Neural cell (in vitro differentiated cells): Measurements from ENCODE around the gene EMC10. TPM values are rescaled to one million over a fixed set of nuclear protein-coding genes. Genes with fewer than 3 reads are reported as not detected.

Experiments used
- H2AFZ ChIP-seq: fragments of 200-600, 300-800 bp; sonication (generic), shearing (Covaris generic); 2 replicates; pipeline ENCODE4 v1.6.0; 2014; ENCODE audit warnings: low read depth, mild to moderate bottlenecking, antibody characterized with exemption, low read length, moderate library complexity
- H3F3A ChIP-seq: fragments of 200-600 bp; shearing (Covaris generic); 2 replicates; pipeline ENCODE4 v1.6.1; 2016; ENCODE audit warnings: mild to moderate bottlenecking, moderate library complexity, mixed read lengths, antibody characterized with exemption, low read length; ENCODE audit not compliant: insufficient read depth, poor library complexity, severe bottlenecking
- H3K27ac ChIP-seq: fragments of 200-600, 300-800 bp; sonication (generic), shearing (Covaris generic); 2 replicates; pipeline ENCODE4 v1.5.1; 2014; ENCODE audit warnings: mild to moderate bottlenecking, low read length, moderate library complexity
- H3K27me3 ChIP-seq: fragments of 300-800, 200-600 bp; sonication (generic), shearing (Covaris generic); 2 replicates; pipeline ENCODE4 v1.6.0; 2014; ENCODE audit warnings: mild to moderate bottlenecking, low read depth, low read length, moderate library complexity; ENCODE audit not compliant: insufficient read depth
- H3K36me3 ChIP-seq: fragments of 300-800, 200-600 bp; sonication (generic), shearing (Covaris generic); 2 replicates; pipeline ENCODE4 v1.5.1; 2014; ENCODE audit warnings: mild to moderate bottlenecking, antibody characterized with exemption, low read length, moderate library complexity; ENCODE audit not compliant: insufficient read depth
- H3K4me2 ChIP-seq: fragments of 300-800, 200-600 bp; sonication (generic), shearing (Covaris generic); 2 replicates; pipeline ENCODE4 v1.6.0; 2014; ENCODE audit warnings: mild to moderate bottlenecking, low read length
- H3K4me3 ChIP-seq: fragments of 300-800, 200-600 bp; sonication (generic), shearing (Covaris generic); 2 replicates; pipeline ENCODE4 v1.5.1; 2014; ENCODE audit warnings: mild to moderate bottlenecking, low read length, moderate library complexity
- H3K79me2 ChIP-seq: fragments of 200-600 bp; shearing (Covaris generic); replicated peaks from 2 replicates; pipeline ENCODE4 v1.6.0; 2014; ENCODE audit warnings: mild to moderate bottlenecking, low read length, moderate library complexity; ENCODE audit not compliant: insufficient read depth
- H3K9ac ChIP-seq: fragments of 300-800, 200-600 bp; sonication (generic), shearing (Covaris generic); 2 replicates; pipeline ENCODE4 v1.6.1; 2016; ENCODE audit warnings: mild to moderate bottlenecking, low read length, mixed read lengths
- H3K9me2 ChIP-seq: fragments of 200-600 bp; shearing (Covaris generic); 2 replicates; pipeline ENCODE4 v1.6.1; 2016; ENCODE audit warnings: mild to moderate bottlenecking, low read length, mixed read lengths; ENCODE audit not compliant: insufficient read depth
- H3K9me3 ChIP-seq: fragments of 200-600, 300-800 bp; sonication (generic), shearing (Covaris generic); 2 replicates; pipeline ENCODE4 v1.6.1; 2016; ENCODE audit warnings: mild to moderate bottlenecking, mixed run types, low read length, moderate library complexity, mixed read lengths
- H4K20me1 ChIP-seq: fragments of 200-600 bp; shearing (Covaris generic); 2 replicates; pipeline ENCODE4 v1.6.1; 2016; ENCODE audit warnings: mild to moderate bottlenecking, mixed run types; ENCODE audit not compliant: insufficient read depth
- CTCF ChIP-seq: fragments of 450-650 bp; IDR thresholded peaks from 2 replicates; pipeline ENCODE4 v1.5.1; 2014; ENCODE audit warnings: antibody characterized with exemption, mild to moderate bottlenecking, moderate library complexity; ENCODE audit not compliant: poor library complexity, severe bottlenecking
- EP300 ChIP-seq: fragments of 450-650 bp; conservative IDR thresholded peaks from 2 replicates; pipeline ENCODE4 v1.6.1; 2014; ENCODE audit warnings: antibody characterized with exemption, mild to moderate bottlenecking, moderate library complexity; ENCODE audit not compliant: poor library complexity, severe bottlenecking
- EZH2 ChIP-seq: fragments of 200-600, 300-800 bp; shearing (Covaris generic), sonication (generic); IDR thresholded peaks from 2 replicates; pipeline ENCODE4 v1.6.1; 2014; ENCODE audit warnings: antibody characterized with exemption, low read length, borderline replicate concordance, mild to moderate bottlenecking; ENCODE audit not compliant: insufficient read depth, poor library complexity, severe bottlenecking
- MXI1 ChIP-seq: fragments of 450-650 bp; conservative IDR thresholded peaks from 2 replicates; pipeline ENCODE4 v1.6.1; 2014; ENCODE audit warnings: antibody characterized with exemption, mild to moderate bottlenecking; ENCODE audit not compliant: poor library complexity, severe bottlenecking
- POLR2AphosphoS5 ChIP-seq: IDR thresholded peaks from 2 replicates; pipeline ENCODE4 v1.6.1; 2012
- RAD21 ChIP-seq: fragments of 450-650 bp; conservative IDR thresholded peaks from 2 replicates; pipeline ENCODE4 v1.6.1; 2014; ENCODE audit warnings: antibody characterized with exemption, mild to moderate bottlenecking, moderate library complexity
- REST ChIP-seq: IDR thresholded peaks from 2 replicates; pipeline ENCODE4 v1.6.1; 2012; ENCODE audit warnings: borderline replicate concordance
- SMC3 ChIP-seq: fragments of 450-650 bp; conservative IDR thresholded peaks from 2 replicates; pipeline ENCODE4 v1.6.1; 2014; ENCODE audit warnings: antibody characterized with exemption, mild to moderate bottlenecking, moderate library complexity; ENCODE audit not compliant: poor library complexity
- TAF1 ChIP-seq: IDR thresholded peaks from 2 replicates; pipeline ENCODE4 v1.6.1; 2012; ENCODE audit warnings: low read depth
- polyA plus RNA-seq: library from polyadenylated mRNA; depleted of rRNA; stranded (reverse); fragments of >200 nt; gene quantifications from 2 replicates; pipeline ENCODE4 v1.2.3, GENCODE V29; 2014

The EMC10 gene
- polyA plus RNA-seq, 1 donor from 2014 or later, result 233 TPM

DNA sequence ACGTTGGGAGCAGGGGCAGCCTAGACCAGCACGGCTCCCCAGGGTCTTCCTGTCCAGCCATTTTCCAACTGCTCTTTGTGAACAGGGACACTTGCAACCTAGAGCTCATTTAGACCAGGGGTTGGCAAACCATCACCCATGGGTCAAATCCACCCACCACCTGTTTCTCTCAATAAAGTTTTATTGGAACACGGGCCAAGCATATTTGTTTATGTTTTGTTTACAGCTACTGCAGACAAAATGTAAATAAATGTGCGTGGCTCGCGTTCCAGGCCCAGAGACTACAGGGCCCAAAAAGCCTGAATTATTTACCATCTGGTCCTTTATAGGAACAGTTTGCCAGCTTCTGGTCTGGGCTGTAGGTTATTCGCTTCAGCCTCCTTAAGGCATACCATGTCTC, 13.3 kb upstream of the EMC10 start:
- Histone ChIP-seq H3K4me3 (no peak overlapping the region), H3F3A (no peaks in the 10 kb centered on the region), H2AFZ (no peak overlapping the region), H3K4me2 (no peak overlapping the region), H3K9me3 (no peaks in the 10 kb centered on the region), H3K36me3 (no peaks in the 10 kb centered on the region), H3K79me2 (no peaks in the 10 kb centered on the region), H3K27ac (no peak overlapping the region), H3K27me3 (no peaks in the 10 kb centered on the region), H3K9ac (no peak overlapping the region), H4K20me1 (no peaks in the 10 kb centered on the region), H3K9me2 (no peaks in the 10 kb centered on the region)
- TF ChIP-seq EP300, result no peak

- no peak overlapping the region for H3K4me2 ChIP-seq
- H3K4me3 ChIP-seq, result no peak overlapping the region
- H3K9me3 ChIP-seq, result no peaks in the 10 kb centered on the region
- no peaks in the 10 kb centered on the region for H4K20me1 ChIP-seq
- no peak for TF ChIP-seq EZH2
- TF ChIP-seq POLR2AphosphoS5, result no peak
- no peak for TF ChIP-seq CTCF
- no peak for TF ChIP-seq REST
- no peak for TF ChIP-seq EP300
- TF ChIP-seq TAF1, result no peak
- TF ChIP-seq MXI1, result no peak
- TF ChIP-seq SMC3, result no peak
- TF ChIP-seq RAD21, result no peak
- no peak overlapping the region for H3K9ac ChIP-seq
- H2AFZ ChIP-seq, result no peak overlapping the region
- no peaks in the 10 kb centered on the region for H3K79me2 ChIP-seq
- no peaks in the 10 kb centered on the region for H3K9me2 ChIP-seq
- H3K27ac ChIP-seq, result no peak overlapping the region
- no peaks in the 10 kb centered on the region for H3K36me3 ChIP-seq
- no peaks in the 10 kb centered on the region for H3K27me3 ChIP-seq
- no peaks in the 10 kb centered on the region for H3F3A ChIP-seq
Observed at GRCh38 chr19:50464348-50464747, 12.0 kb upstream of the EMC10 start.

DNA sequence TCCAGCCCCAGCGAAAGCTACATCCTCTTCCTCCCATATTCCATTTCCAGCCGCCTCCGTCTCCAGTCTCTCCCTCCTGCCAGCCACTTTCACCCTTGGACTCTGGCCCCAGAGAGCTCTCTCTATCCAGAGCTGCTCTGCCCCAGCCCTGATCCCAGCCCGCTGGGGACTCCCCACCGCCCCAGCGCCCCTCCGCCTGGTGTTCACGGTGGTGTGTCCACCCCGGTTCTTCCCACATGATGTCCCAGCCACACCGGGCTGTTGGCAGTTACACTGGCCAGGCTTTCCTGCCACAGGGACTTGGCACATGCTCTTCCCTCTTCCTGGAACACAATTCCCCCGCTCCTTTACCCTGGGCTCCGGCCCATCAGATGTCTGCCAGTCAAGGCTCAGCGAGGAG, 11.3 kb upstream of the EMC10 start:
- Histone ChIP-seq H2AFZ (no peak overlapping the region), H3K79me2 (no peaks in the 10 kb centered on the region), H3K4me3 (no peak overlapping the region), H3K27ac (no peak overlapping the region), H3K27me3 (no peaks in the 10 kb centered on the region), H3F3A (no peaks in the 10 kb centered on the region), H3K9me3 (no peaks in the 10 kb centered on the region), H3K4me2 (no peak overlapping the region), H3K36me3 (no peaks in the 10 kb centered on the region), H3K9me2 (no peaks in the 10 kb centered on the region), H3K9ac (no peak overlapping the region), H4K20me1 (no peaks in the 10 kb centered on the region)
- TF ChIP-seq REST (no peak), TAF1 (no peak), EP300 (no peak), MXI1 (no peak)
